K562 (cell line): ENCODE data around the gene FAF2. TPM values are rescaled to one million over a fixed set of nuclear protein-coding genes. Genes with fewer than 3 reads are reported as not detected.

Source experiments
- JUN ChIP-seq, 2 experiments: sonication (generic) in 1 of 2; formaldehyde crosslinking in 1 of 2; IDR thresholded peaks; 2 replicates each; pipeline versions ENCODE4 v1.6.1 to v1.8.0; 2012 to 2022; ENCODE audit warnings: borderline replicate concordance in 2 of 2, mild to moderate bottlenecking in 2 of 2, improper control_type of control experiment in 1 of 2, low read depth in 1 of 2, low read length in 1 of 2, missing genetic modification reagents in 1 of 2
- MTF1 ChIP-seq: fragments of 250-450 bp; sonication (Bioruptor Pico); IDR thresholded peaks from 2 replicates; pipeline ENCODE4 v1.9.0; 2021; ENCODE audit warnings: moderate library complexity, mild to moderate bottlenecking, inconsistent platforms, borderline replicate concordance
- NBN ChIP-seq: fragments of 450-650 bp; IDR thresholded peaks from 2 replicates; pipeline ENCODE4 v1.6.1; 2016; ENCODE audit warnings: low read depth, mild to moderate bottlenecking
- NELFE ChIP-seq: IDR thresholded peaks from 2 replicates; pipeline ENCODE4 v1.6.1; 2011; ENCODE audit warnings: mild to moderate bottlenecking; ENCODE audit not compliant: insufficient read depth, insufficient read length
- PHB2 ChIP-seq: fragments of 450-650 bp; IDR thresholded peaks from 2 replicates; pipeline ENCODE4 v1.6.1; 2017; ENCODE audit warnings: low read depth
- ZFPM2 ChIP-seq: fragments of 250-450 bp; sonication (Bioruptor Pico); IDR thresholded peaks from 2 replicates; pipeline ENCODE4 v1.5.1; 2022; ENCODE audit warnings: mild to moderate bottlenecking
- ZNF717 ChIP-seq: fragments of 250-450 bp; sonication (Bioruptor Pico); IDR thresholded peaks from 2 replicates; pipeline ENCODE4 v1.5.0; 2021
- polyA plus RNA-seq, 8 experiments: library from polyadenylated mRNA; depleted of rRNA in 4 of 8; stranded (reverse) in 5 of 8; unstranded in 3 of 8; fragments of >200 nt; fragmentation: Nextera tagmentation in 2 of 8; fragmentation: Illumina TruSeq in 1 of 8; extraction: Ambion mirVana in 2 of 8; extraction: Trizol in 1 of 8; gene quantifications; 2 replicates each; pipeline versions ENCODE4 v1.2.1 to v1.2.3, GENCODE V29; 2011 to 2014; ENCODE audit warnings: inconsistent platforms in 1 of 8, missing spikeins in 1 of 8
- total RNA-seq, 7 experiments: library from RNA; depleted of rRNA in 6 of 7; stranded (reverse); fragments of >200 nt in 6 of 7; fragmentation: Illumina TruSeq in 2 of 7; extraction: Trizol in 2 of 7; gene quantifications; 2 replicates each; pipeline versions ENCODE4 v1.2.1 to v1.2.3, GENCODE V29; 2011 to 2021; ENCODE audit warnings: low replicate concordance in 1 of 7
- TF ChIP-seq, protein P1 (sequence below): sonication (generic); formaldehyde crosslinking; IDR thresholded peaks from 2 replicates; pipeline ENCODE4 v1.8.1; 2023; ENCODE audit warnings: mild to moderate bottlenecking, missing genetic modification reagents
- TF ChIP-seq, protein P2 (sequence below): fragments of 250-450 bp; sonication (Bioruptor Pico); IDR thresholded peaks from 2 replicates; pipeline ENCODE4 v1.8.0; 2022; ENCODE audit warnings: moderate library complexity, mild to moderate bottlenecking, inconsistent platforms
- TF ChIP-seq, protein P3 (sequence below): fragments of 450-650 bp; IDR thresholded peaks from 2 replicates; pipeline ENCODE4 v1.6.1; 2016; ENCODE audit warnings: mild to moderate bottlenecking, moderate library complexity

Gene FAF2
- total and polyA plus RNA-seq, 9 of the 15 experiments (the other 6 are each of a cell fraction or from before 2014, with no cell fraction given): 25.0 to 44.6 (median 36.1) TPM

DNA sequence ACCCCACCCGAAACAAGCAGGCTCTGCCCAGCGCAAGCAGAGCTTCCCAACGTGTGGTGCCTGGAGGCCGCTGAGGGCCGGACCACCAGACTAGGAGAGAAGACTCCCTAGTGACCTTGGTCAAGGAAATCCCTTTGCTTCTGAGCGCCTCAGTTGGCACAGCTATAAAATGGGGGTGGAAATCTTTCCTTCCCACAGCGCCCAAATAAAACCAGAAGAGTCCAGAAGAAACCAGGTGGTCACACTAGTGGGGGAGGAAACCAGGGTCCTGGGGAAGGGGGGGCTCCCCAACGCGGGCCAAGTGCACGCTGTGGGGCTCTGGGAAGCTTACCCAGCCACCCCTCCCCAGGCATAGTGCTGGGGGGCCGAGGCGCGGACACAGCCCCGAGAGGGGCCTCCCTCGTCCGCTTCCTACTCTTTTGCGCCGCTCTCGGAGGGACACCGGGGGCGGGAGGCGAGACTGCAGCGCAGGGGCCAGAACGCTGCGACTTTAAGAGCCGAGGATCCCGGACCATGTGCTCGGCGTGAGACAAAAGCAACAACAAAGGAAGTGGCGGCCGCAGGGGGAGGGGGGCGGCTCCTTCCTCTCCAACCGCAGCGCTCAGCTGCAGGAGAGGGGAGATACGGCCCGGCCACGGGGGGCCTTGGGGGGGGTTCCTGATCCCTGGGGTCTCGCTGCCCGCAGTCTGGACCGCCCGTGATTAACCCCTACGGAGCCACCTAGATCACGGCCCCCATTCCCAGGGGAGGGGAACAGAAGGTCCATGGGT lies 88.1 kb downstream of the FAF2 start (continued):
- TF ChIP-seq, protein P1, sequence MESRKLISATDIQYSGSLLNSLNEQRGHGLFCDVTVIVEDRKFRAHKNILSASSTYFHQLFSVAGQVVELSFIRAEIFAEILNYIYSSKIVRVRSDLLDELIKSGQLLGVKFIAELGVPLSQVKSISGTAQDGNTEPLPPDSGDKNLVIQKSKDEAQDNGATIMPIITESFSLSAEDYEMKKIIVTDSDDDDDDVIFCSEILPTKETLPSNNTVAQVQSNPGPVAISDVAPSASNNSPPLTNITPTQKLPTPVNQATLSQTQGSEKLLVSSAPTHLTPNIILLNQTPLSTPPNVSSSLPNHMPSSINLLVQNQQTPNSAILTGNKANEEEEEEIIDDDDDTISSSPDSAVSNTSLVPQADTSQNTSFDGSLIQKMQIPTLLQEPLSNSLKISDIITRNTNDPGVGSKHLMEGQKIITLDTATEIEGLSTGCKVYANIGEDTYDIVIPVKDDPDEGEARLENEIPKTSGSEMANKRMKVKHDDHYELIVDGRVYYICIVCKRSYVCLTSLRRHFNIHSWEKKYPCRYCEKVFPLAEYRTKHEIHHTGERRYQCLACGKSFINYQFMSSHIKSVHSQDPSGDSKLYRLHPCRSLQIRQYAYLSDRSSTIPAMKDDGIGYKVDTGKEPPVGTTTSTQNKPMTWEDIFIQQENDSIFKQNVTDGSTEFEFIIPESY (CRISPR knock-in tag): 0 out of 2 replicates have a peak, but pooled peaks have one; percentile 18
- TF ChIP-seq, protein P2, sequence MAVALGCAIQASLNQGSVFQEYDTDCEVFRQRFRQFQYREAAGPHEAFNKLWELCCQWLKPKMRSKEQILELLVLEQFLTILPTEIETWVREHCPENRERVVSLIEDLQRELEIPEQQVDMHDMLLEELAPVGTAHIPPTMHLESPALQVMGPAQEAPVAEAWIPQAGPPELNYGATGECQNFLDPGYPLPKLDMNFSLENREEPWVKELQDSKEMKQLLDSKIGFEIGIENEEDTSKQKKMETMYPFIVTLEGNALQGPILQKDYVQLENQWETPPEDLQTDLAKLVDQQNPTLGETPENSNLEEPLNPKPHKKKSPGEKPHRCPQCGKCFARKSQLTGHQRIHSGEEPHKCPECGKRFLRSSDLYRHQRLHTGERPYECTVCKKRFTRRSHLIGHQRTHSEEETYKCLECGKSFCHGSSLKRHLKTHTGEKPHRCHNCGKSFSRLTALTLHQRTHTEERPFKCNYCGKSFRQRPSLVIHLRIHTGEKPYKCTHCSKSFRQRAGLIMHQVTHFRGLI (CRISPR knock-in tag): no peak
- TF ChIP-seq PHB2 (no peak), NELFE (no peak), NBN (no peak), MTF1 (CRISPR knock-in tag) (no peak), ZFPM2 (CRISPR knock-in tag) (no peak), ZNF717 (CRISPR knock-in tag) (no peak), JUN (IDR thresholded peaks at IDR 0.05; ENCODE audit: borderline replicate concordance, low read depth, low read length) (no peak), JUN (CRISPR knock-in tag; IDR thresholded peaks at IDR 0.05; ENCODE audit: borderline replicate concordance) (0 out of 2 replicates have a peak, but pooled peaks have one; percentile 67)
- TF ChIP-seq, protein P3, sequence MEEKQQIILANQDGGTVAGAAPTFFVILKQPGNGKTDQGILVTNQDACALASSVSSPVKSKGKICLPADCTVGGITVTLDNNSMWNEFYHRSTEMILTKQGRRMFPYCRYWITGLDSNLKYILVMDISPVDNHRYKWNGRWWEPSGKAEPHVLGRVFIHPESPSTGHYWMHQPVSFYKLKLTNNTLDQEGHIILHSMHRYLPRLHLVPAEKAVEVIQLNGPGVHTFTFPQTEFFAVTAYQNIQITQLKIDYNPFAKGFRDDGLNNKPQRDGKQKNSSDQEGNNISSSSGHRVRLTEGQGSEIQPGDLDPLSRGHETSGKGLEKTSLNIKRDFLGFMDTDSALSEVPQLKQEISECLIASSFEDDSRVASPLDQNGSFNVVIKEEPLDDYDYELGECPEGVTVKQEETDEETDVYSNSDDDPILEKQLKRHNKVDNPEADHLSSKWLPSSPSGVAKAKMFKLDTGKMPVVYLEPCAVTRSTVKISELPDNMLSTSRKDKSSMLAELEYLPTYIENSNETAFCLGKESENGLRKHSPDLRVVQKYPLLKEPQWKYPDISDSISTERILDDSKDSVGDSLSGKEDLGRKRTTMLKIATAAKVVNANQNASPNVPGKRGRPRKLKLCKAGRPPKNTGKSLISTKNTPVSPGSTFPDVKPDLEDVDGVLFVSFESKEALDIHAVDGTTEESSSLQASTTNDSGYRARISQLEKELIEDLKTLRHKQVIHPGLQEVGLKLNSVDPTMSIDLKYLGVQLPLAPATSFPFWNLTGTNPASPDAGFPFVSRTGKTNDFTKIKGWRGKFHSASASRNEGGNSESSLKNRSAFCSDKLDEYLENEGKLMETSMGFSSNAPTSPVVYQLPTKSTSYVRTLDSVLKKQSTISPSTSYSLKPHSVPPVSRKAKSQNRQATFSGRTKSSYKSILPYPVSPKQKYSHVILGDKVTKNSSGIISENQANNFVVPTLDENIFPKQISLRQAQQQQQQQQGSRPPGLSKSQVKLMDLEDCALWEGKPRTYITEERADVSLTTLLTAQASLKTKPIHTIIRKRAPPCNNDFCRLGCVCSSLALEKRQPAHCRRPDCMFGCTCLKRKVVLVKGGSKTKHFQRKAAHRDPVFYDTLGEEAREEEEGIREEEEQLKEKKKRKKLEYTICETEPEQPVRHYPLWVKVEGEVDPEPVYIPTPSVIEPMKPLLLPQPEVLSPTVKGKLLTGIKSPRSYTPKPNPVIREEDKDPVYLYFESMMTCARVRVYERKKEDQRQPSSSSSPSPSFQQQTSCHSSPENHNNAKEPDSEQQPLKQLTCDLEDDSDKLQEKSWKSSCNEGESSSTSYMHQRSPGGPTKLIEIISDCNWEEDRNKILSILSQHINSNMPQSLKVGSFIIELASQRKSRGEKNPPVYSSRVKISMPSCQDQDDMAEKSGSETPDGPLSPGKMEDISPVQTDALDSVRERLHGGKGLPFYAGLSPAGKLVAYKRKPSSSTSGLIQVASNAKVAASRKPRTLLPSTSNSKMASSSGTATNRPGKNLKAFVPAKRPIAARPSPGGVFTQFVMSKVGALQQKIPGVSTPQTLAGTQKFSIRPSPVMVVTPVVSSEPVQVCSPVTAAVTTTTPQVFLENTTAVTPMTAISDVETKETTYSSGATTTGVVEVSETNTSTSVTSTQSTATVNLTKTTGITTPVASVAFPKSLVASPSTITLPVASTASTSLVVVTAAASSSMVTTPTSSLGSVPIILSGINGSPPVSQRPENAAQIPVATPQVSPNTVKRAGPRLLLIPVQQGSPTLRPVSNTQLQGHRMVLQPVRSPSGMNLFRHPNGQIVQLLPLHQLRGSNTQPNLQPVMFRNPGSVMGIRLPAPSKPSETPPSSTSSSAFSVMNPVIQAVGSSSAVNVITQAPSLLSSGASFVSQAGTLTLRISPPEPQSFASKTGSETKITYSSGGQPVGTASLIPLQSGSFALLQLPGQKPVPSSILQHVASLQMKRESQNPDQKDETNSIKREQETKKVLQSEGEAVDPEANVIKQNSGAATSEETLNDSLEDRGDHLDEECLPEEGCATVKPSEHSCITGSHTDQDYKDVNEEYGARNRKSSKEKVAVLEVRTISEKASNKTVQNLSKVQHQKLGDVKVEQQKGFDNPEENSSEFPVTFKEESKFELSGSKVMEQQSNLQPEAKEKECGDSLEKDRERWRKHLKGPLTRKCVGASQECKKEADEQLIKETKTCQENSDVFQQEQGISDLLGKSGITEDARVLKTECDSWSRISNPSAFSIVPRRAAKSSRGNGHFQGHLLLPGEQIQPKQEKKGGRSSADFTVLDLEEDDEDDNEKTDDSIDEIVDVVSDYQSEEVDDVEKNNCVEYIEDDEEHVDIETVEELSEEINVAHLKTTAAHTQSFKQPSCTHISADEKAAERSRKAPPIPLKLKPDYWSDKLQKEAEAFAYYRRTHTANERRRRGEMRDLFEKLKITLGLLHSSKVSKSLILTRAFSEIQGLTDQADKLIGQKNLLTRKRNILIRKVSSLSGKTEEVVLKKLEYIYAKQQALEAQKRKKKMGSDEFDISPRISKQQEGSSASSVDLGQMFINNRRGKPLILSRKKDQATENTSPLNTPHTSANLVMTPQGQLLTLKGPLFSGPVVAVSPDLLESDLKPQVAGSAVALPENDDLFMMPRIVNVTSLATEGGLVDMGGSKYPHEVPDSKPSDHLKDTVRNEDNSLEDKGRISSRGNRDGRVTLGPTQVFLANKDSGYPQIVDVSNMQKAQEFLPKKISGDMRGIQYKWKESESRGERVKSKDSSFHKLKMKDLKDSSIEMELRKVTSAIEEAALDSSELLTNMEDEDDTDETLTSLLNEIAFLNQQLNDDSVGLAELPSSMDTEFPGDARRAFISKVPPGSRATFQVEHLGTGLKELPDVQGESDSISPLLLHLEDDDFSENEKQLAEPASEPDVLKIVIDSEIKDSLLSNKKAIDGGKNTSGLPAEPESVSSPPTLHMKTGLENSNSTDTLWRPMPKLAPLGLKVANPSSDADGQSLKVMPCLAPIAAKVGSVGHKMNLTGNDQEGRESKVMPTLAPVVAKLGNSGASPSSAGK: peak; percentile 43; the same call in 1 of the 2 replicates
